KOPT-K1 (cell line): ENCODE measurements around the gene ICOSLG.
"Not testable (repeated sequence)": the region's sequence is repeated elsewhere in the genome, so short reads cannot be mapped to it uniquely, and the experiment has no call there.

Source experiments
- H3K27ac ChIP-seq: fragments of 200-600 bp; sonication (generic); 2 replicates; pipeline ENCODE4 v1.5.1; 2016; ENCODE audit warnings: antibody characterized with exemption, mild to moderate bottlenecking, low read depth, low read length; ENCODE audit not compliant: poor library complexity, severe bottlenecking
- H3K36me3 ChIP-seq: fragments of 200-600 bp; sonication (generic); 2 replicates; pipeline ENCODE4 v1.5.1; 2017; ENCODE audit warnings: antibody characterized with exemption, mild to moderate bottlenecking, low read length, moderate library complexity; ENCODE audit not compliant: insufficient read depth
- H3K9me3 ChIP-seq: fragments of 200-600 bp; sonication (generic); 2 replicates; pipeline ENCODE4 v1.5.1; 2017; ENCODE audit warnings: antibody characterized with exemption, low read length, mild to moderate bottlenecking; ENCODE audit not compliant: insufficient read depth, poor library complexity, severe bottlenecking

ICOSLG gene

GRCh38 chr21:44240842-44241241 is at the start of gene ICOSLG:
TSS of gene ICOSLG (minus strand) at chr21:44240943. CDS start at chr21:44240817, 126 bp downstream.
- not testable (repeated sequence) for H3K27ac ChIP-seq, H3K9me3 ChIP-seq, H3K36me3 ChIP-seq

GRCh38 chr21:44289381-44290010 is 48.8 kb upstream of the ICOSLG start:
- Histone ChIP-seq H3K9me3 (no peaks in the 10 kb centered on the region), H3K36me3 (no peaks in the 10 kb centered on the region), H3K27ac (no peak overlapping the region)

GRCh38 chr21:44288251-44289110 is 47.7 kb upstream of the ICOSLG start:
- Histone ChIP-seq H3K36me3 (no peaks in the 10 kb centered on the region), H3K27ac (no peak overlapping the region), H3K9me3 (no peaks in the 10 kb centered on the region)

GRCh38 chr21:44286716-44287632 is 46.2 kb upstream of the ICOSLG start:
- no peaks in the 10 kb centered on the region for H3K36me3 ChIP-seq
- no peaks in the 10 kb centered on the region for H3K9me3 ChIP-seq
- no peak overlapping the region for H3K27ac ChIP-seq

GRCh38 chr21:44286086-44286715 is 45.5 kb upstream of the ICOSLG start:
- no peak overlapping the region for H3K27ac ChIP-seq
- no peaks in the 10 kb centered on the region for H3K36me3 ChIP-seq
- H3K9me3 ChIP-seq: no peaks in the 10 kb centered on the region

GRCh38 chr21:44285138-44285992 is 44.6 kb upstream of the ICOSLG start, which contains the start of gene AIRE:
TSS of gene AIRE (plus strand) at chr21:44285876. CDS start at chr21:44286007, 131 bp downstream.
- Histone ChIP-seq H3K9me3 (no peaks in the 10 kb centered on the region), H3K36me3 (no peaks in the 10 kb centered on the region), H3K27ac (no peak within 1 kb of the TSS)

- H3K27ac ChIP-seq: no peak overlapping the region
- H3K36me3 ChIP-seq: no peaks in the 10 kb centered on the region
- H3K9me3 ChIP-seq: no peaks in the 10 kb centered on the region
These were observed 43.2 kb upstream of the ICOSLG start for GRCh38 chr21:44283948-44284347.

- not testable (repeated sequence) for H3K36me3 ChIP-seq, H3K9me3 ChIP-seq, H3K27ac ChIP-seq
These were observed 42.6 kb upstream of the ICOSLG start for GRCh38 chr21:44283211-44283785.

GRCh38 chr21:44282370-44282769 is 41.6 kb upstream of the ICOSLG start:
- H3K36me3 ChIP-seq: no peaks in the 10 kb centered on the region
- H3K9me3 ChIP-seq: no peaks in the 10 kb centered on the region
- H3K27ac ChIP-seq: no peak overlapping the region

- H3K36me3 ChIP-seq: no peaks in the 10 kb centered on the region
- no peaks in the 10 kb centered on the region for H3K9me3 ChIP-seq
- H3K27ac ChIP-seq: no peak overlapping the region
These were observed 41.1 kb upstream of the ICOSLG start for GRCh38 chr21:44281801-44282200.

GRCh38 chr21:44279354-44280260 is 38.9 kb upstream of the ICOSLG start:
- Histone ChIP-seq H3K27ac (no peak overlapping the region), H3K36me3 (no peaks in the 10 kb centered on the region), H3K9me3 (no peaks in the 10 kb centered on the region)

- Histone ChIP-seq H3K36me3 (no peaks in the 10 kb centered on the region), H3K27ac (no peak overlapping the region), H3K9me3 (no peaks in the 10 kb centered on the region)
These were observed 34.3 kb upstream of the ICOSLG start for GRCh38 chr21:44275041-44275440.

GRCh38 chr21:44273046-44273445 is 32.3 kb upstream of the ICOSLG start:
- H3K27ac ChIP-seq: no peak overlapping the region
- H3K9me3 ChIP-seq: no peaks in the 10 kb centered on the region
- no peaks in the 10 kb centered on the region for H3K36me3 ChIP-seq
